ENCODE results near the gene IGFBP5.

The IGFBP5 gene

DNA sequence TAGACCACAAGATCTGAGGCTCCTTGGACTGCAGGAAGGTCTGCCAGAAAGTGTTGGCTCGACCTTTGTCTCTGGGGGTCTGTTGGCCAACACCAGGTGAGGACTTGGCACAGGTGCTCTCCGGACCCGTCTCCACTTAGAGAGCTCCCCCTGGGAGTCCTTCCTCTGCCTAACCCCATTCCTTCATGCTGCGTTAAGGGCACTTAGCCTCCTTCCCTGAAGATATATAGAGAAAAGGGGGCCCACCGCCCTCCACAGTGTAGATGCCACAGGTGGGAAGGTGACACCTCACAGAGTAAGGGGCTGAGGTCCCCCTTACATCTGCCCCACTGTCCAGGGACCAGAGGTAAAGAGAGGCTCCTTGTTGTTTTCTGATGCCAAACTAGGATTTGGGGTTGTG lies 8.2 kb downstream of the IGFBP5 start:
- no peak for DNase-seq

- no peak for DNase-seq
These were observed 9.9 kb downstream of the IGFBP5 start for GRCh38 chr2:216685327-216685875.

DNA sequence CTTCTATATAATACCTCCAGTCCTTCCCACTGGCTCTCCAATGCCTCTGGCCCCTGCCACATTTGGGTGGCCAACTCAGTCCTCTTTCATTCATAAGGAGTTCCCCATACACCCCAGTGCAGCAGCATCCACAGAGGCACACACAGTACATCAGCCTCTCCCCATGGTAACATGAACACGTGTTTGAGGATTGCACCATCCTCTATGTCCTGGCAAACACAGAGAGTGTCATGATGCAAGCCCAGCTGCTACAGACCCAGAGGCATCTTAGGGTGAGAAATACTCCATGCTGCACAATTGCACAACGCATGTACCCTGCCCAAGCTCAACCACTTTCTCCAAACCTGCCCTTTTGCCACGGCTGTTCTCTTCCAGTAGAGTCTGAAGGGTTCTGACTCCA lies 11.5 kb downstream of the IGFBP5 start:
- peak; percentile 89 for DNase-seq

DNA sequence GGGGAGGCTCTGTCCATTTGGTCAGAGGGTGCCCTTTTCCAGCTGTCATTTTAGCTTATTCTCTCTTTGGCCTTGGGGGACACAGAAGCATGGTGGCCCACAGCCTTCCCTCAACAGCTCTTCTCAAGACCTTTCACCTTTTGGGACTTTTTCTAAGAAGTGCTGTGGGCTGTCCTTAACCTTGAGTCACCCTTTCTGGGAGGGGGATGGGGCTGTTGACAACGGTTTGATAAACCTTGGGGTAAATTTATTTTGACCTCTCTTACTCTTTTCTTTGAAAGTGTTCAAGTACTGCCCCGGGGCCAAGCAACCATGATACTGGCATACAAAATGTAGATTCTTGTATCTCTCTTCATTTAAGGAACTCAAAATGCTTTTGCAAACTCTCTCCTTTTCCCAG lies 13.7 kb downstream of the IGFBP5 start:
- no peak for DNase-seq

- no peak for DNase-seq
These were observed 14.3 kb downstream of the IGFBP5 start for GRCh38 chr2:216680951-216681629.

- DNase-seq = no peak
These were observed 15.7 kb downstream of the IGFBP5 start for GRCh38 chr2:216679658-216680024.

GRCh38 chr2:216678813-216679657 lies 16.3 kb downstream of the IGFBP5 start:
- DNase-seq = no peak

GRCh38 chr2:216678098-216678465 lies 17.3 kb downstream of the IGFBP5 start:
- no peak for DNase-seq

- no peak for DNase-seq
These were observed 17.8 kb downstream of the IGFBP5 start for GRCh38 chr2:216677439-216678097.

GRCh38 chr2:216676630-216677029 lies 18.7 kb downstream of the IGFBP5 start:
- DNase-seq = no peak

DNA sequence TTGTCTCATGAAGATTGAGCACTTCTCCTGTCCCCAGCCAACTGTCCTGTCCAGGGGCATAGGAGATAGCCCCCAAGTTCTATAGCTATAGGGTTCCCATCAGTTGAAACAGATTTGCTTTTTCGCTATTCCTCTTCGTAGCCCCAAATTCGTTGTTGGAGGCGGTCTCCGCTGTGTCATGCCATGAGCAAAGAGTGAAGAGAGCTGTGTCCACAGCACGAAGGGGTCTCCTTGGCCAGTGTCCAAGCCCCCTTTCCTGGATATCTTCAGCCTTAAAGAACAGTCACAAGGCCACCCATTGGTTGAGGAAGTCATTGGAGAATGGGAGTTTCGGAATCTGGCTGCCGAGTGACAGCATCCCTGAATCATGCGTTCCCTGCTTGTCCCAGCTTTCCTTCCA lies 21.0 kb downstream of the IGFBP5 start:
- DNase-seq = no peak

DNA sequence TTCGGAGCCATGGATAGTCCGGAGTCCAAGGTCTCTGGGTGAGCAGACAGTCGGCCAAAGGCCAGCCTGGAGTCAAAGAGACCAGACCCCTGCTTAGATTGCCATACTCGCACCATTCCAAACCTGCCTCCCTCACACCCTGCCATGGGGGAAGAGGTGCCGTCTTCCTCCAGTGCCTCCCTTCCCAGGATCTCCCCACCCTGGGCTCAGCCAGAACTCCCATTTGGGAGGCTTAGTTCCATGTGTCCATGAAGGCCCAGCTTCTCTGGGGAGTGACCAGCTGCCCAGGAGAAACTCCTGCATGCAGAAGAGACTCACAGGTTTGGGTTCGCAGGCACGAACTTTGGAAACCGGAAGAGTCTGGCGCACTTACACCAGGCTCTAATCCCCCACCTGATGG lies 21.7 kb downstream of the IGFBP5 start:
- no peak for DNase-seq

DNA sequence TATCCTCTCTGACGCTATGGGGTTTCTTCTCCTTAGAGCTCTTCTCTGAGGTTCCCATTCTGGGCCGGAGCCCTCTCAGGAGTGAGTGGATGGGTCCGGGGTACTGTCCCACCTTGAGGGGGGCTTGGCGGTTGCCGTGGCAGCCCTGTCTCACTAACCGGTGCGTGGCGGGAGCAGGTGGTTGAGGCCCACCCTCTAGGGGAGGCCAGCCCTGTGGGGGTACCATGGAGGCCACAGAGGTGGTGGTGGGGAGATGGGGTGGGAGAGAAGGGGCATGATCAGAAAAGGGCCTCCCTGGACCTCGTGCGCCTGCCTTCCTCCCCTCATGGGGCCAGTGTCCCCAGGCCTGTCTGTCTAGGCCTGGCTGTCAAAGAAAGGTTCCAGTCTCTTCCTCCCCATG lies 22.3 kb downstream of the IGFBP5 start:
- DNase-seq = no peak

GRCh38 chr2:216672466-216672865 lies 22.9 kb downstream of the IGFBP5 start:
- DNase-seq = no peak

DNA sequence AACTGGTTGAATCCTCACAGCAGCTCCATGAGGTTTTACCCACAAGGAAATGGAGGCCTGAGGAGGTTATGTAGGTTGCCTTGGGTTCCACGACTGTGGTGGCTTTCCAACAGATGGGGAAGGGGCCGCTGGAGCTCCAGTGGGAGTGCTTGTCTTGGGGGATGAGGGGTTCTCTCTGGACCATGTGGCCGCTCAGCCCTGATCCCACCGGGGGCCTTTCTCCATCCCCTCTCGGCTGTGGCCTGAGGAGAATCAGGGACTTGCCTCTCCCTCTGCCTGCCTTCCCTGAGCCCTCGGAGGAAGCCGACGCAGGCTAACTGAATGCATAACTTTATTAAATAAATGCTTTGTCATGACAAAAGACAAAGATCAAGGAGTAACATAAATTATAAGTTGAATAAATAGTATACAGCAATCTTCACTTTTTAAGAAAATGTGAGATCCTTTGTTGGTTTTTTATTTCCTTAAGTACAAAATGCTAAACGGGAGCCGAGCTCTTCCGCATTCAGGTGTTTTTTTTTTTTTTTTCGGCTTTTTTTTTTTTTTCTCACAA lies 23.5 kb downstream of the IGFBP5 start:
- no peak for DNase-seq

DNA sequence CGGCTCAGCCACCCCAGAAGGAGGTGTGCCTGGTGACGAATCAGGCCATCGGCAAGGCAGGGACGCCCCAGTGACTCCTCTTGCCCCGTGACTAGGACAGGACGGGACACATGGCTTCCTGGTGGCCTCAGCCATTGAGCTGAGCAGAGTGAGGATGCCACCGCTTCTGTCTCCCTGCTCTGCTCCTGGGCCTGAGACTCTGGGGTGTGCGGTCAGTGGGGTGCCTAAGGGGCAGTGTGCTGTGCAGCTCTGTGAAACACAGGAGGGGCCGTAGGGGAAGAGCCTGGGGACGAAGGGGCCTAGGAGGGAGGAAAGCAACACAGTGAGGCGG lies 24.3 kb downstream of the IGFBP5 start:
- no peak for DNase-seq

DNA sequence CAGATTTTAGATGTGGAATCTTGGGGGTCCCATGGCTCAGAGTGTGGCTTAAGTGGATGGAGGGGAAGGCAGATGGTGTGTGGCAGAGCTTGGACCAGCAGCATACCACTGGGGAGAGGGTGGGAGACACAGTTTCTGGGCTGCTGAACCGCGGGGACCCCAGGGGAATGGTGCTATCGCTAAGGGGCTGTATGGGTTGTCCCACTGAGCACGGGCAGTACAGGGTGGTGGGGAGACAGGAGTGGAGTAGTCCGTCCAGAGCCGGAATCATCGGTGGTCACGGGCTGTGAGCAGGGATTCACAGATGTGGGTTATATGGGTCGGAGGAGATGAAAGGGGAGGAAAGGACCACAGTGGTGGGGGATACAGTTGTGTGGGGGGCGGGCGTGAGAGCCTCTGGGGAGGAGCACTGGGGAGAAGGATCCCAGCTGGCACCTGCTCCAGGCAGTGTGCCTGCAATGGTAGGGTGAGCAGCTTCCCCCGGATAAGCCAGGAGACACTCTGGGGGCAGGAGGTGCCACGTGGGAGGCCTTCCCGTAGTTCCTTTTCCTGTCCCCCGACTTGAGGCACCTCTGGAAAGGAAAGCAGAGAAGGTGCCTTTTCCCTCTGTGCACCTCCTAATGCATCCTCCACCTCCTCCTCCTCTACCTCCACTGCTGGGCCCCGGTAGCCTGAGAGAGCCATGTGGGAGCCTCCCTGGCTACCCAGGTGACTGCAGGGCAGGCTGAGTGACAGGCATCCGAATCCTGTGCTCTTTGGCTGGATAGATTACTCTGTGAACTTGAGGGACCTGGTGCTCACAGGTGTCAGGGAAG lies 24.9 kb downstream of the IGFBP5 start:
- DNase-seq = no peak

- DNase-seq = peak; percentile 28
These were observed 28.7 kb downstream of the IGFBP5 start for GRCh38 chr2:216666461-216667233.

GRCh38 chr2:216665717-216666116 lies 29.6 kb downstream of the IGFBP5 start:
- DNase-seq = no peak

DNA sequence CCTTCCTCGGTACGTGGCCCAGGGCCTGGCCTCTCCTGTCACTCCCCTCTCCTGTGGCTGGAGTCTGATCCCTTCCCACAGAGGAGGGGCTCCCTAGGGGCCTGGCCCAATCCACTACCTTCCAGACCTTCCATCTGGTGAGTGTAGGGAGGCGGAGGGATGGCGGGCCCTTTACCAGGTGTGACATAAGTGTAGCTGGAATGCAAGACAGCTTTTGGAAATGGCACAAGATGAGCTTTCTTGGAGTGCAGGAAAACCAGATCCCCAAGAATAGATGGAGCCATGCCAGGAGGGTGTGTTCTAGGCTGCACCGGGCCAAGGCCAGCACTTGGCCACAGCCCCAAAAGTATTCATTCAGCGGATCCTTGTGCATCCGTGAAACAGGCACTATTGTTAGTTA lies 30.1 kb downstream of the IGFBP5 start:
- DNase-seq = no peak

DNA sequence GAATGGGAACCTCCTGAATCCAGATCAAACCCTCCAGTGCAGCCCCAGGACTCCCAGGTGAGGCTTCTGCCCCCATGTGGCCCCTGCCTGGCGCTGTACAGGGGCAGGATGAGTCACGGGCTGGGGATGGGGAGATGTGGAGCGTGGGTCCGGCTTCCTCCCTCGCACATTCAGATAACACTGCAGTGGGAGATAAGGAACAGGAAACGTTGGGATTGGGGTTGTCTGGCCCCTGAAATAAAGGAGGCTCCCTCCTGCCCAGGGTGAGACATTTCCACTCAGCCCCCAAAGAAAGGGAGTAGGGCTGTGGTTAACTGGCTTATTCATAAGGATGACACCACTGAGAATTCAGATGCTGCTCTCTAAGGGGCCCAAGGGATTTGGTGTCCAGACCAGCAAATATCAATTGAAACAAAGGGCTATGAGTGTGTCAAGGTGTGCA lies 30.7 kb downstream of the IGFBP5 start:
- DNase-seq = no peak

DNA sequence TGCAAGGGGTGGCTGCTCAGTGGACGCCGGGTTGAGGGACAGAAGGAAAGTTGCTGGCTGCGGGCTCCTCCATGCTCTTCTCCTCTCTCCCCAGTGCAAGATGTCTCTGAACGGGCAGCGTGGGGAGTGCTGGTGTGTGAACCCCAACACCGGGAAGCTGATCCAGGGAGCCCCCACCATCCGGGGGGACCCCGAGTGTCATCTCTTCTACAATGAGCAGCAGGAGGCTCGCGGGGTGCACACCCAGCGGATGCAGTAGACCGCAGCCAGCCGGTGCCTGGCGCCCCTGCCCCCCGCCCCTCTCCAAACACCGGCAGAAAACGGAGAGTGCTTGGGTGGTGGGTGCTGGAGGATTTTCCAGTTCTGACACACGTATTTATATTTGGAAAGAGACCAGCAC lies 31.5 kb downstream of the IGFBP5 start:
- no peak for DNase-seq
